GM06990 (cell line): ENCODE data around the gene HMHB1.
A peak's percentile ranks its signal among the peaks of the same experiment; 100 is the strongest.

Experiments
- DNase-seq: peaks from one replicate; pipeline ENCODE4 v3.0.0-alpha.2; 2011; ENCODE audit not compliant: insufficient read length; ENCODE audit errors: extremely low read depth
- H3K27me3 ChIP-seq: replicated peaks from 2 replicates; pipeline ENCODE4 v1.6.0; 2011; ENCODE audit warnings: low read length; ENCODE audit not compliant: control insufficient read depth, insufficient read depth
- H3K36me3 ChIP-seq: 2 replicates; pipeline ENCODE4 v1.5.1; 2011; ENCODE audit warnings: low read length; ENCODE audit not compliant: control insufficient read depth, insufficient read depth
- H3K4me3 ChIP-seq: replicated peaks from 2 replicates; pipeline ENCODE4 v1.5.1; 2011; ENCODE audit warnings: low read depth, mild to moderate bottlenecking, control low read depth, low read length
- TF ChIP-seq, protein P1 (sequence below): IDR thresholded peaks from 2 replicates; pipeline ENCODE4 v1.5.1; 2011; ENCODE audit warnings: low read length, control low read depth, mild to moderate bottlenecking, inconsistent platforms; ENCODE audit not compliant: insufficient read depth, poor library complexity, severe bottlenecking

Gene HMHB1

GRCh38 chr5:143826951-143827444 lies 15.0 kb downstream of the HMHB1 start:
- H3K27me3 ChIP-seq: no peaks in the 10 kb centered on the region
- TF ChIP-seq, protein P1, sequence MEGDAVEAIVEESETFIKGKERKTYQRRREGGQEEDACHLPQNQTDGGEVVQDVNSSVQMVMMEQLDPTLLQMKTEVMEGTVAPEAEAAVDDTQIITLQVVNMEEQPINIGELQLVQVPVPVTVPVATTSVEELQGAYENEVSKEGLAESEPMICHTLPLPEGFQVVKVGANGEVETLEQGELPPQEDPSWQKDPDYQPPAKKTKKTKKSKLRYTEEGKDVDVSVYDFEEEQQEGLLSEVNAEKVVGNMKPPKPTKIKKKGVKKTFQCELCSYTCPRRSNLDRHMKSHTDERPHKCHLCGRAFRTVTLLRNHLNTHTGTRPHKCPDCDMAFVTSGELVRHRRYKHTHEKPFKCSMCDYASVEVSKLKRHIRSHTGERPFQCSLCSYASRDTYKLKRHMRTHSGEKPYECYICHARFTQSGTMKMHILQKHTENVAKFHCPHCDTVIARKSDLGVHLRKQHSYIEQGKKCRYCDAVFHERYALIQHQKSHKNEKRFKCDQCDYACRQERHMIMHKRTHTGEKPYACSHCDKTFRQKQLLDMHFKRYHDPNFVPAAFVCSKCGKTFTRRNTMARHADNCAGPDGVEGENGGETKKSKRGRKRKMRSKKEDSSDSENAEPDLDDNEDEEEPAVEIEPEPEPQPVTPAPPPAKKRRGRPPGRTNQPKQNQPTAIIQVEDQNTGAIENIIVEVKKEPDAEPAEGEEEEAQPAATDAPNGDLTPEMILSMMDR: no peak
- H3K4me3 ChIP-seq: no peak overlapping the region
- no peaks in the 10 kb centered on the region for H3K36me3 ChIP-seq
- peak; percentile 61 for DNase-seq

DNA sequence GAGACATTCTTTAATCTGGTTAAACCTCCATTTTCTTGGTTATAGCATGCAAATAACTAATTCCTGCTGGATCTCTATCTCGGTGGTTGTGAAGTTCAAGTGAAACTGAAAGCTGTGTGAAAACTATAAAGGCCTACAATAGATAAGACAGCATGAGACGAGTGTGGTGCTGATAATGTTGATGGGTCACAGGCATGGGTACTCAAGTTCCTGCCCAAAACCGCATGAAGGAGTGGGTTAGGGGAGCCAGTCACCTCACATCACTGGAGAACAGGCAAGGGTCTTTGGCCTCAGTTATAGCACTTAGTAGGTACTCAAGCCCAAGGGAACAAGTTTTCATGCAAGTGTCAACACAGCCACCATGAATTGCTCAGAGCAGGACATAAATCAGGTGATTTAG lies 16.7 kb downstream of the HMHB1 start:
- H3K4me3 ChIP-seq: no peak overlapping the region
- no peak for DNase-seq
- TF ChIP-seq, protein P1: no peak
- H3K27me3 ChIP-seq: no peaks in the 10 kb centered on the region
- no peaks in the 10 kb centered on the region for H3K36me3 ChIP-seq

- Histone ChIP-seq H3K27me3 (no peaks in the 10 kb centered on the region), H3K4me3 (no peak overlapping the region), H3K36me3 (no peaks in the 10 kb centered on the region)
- no peak for DNase-seq
- TF ChIP-seq, protein P1: no peak
Observed at GRCh38 chr5:143833177-143833576, 21.2 kb downstream of the HMHB1 start.

GRCh38 chr5:143835251-143835650 lies 23.3 kb downstream of the HMHB1 start:
- no peak for DNase-seq
- no peaks in the 10 kb centered on the region for H3K27me3 ChIP-seq
- H3K36me3 ChIP-seq: no peaks in the 10 kb centered on the region
- no peak overlapping the region for H3K4me3 ChIP-seq
- TF ChIP-seq, protein P1: no peak

GRCh38 chr5:143836161-143836725 lies 24.3 kb downstream of the HMHB1 start:
- H3K36me3 ChIP-seq: no peaks in the 10 kb centered on the region
- no peak overlapping the region for H3K4me3 ChIP-seq
- DNase-seq: no peak
- no peaks in the 10 kb centered on the region for H3K27me3 ChIP-seq
- TF ChIP-seq, protein P1: no peak

GRCh38 chr5:143837306-143837848 lies 25.4 kb downstream of the HMHB1 start:
- no peak for DNase-seq

More at GRCh38 chr5:143837306-143837848, 25.4 kb downstream of the HMHB1 start:
- Histone ChIP-seq H3K4me3 (no peak overlapping the region), H3K36me3 (no peaks in the 10 kb centered on the region), H3K27me3 (no peaks in the 10 kb centered on the region)
- TF ChIP-seq, protein P1: no peak
